IMR-90 (cell line): ENCODE measurements around the gene ARMH2.

Experiments
- CEBPB ChIP-seq: IDR thresholded peaks from 2 replicates; pipeline ENCODE4 v1.6.1; 2012; ENCODE audit warnings: low read depth, low read length, improper control_type of control experiment
- MAFK ChIP-seq: IDR thresholded peaks from 2 replicates; pipeline ENCODE4 v1.6.1; 2012; ENCODE audit warnings: low read depth, low read length, improper control_type of control experiment
- MAZ ChIP-seq: IDR thresholded peaks from 2 replicates; pipeline ENCODE4 v1.6.1; 2012; ENCODE audit warnings: low read depth, mild to moderate bottlenecking, low read length, improper control_type of control experiment, moderate library complexity, borderline replicate concordance
- POLR2A ChIP-seq: IDR thresholded peaks from 2 replicates; pipeline ENCODE4 v1.6.1; 2012; ENCODE audit warnings: mild to moderate bottlenecking, low read depth, low read length
- TF ChIP-seq, protein P1 (sequence below): conservative IDR thresholded peaks from 2 replicates; pipeline ENCODE4 v1.5.1; 2012; ENCODE audit warnings: mild to moderate bottlenecking, low read depth, low read length, improper control_type of control experiment

DNA sequence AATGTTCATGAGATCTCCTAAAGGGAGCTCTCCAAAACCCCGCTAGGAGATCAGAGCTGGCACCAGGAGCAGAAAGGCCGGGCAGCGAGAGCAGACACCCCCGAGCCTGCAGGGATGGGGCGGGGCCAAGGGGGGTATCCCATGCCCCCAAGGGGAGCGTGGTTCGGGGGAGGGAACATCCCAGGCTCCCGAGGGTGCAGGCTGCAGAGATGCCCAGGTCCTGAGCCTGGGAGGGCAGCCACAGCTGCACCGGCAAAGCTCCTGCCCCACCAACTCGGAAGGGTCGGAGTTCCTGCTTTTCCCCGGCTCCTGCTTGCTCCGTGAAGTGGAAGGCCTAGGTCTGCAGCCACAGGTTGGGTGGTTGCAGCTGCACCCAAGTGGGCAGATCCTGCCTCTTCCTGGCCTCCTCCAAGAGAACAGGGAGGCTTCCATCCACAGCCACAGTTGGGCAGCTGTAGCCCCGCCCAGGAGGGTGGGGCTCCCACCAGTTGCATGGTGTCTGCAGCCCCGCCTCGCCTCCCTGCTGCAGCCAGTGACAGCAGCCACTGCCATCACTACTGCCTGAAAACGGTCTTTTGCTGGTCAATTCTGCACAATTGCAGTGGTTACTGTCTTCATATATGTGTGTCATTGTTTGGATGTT lies 37.4 kb downstream of the ARMH2 start:
- TF ChIP-seq MAZ = no peak
- no peak for TF ChIP-seq POLR2A
- TF ChIP-seq CEBPB = no peak
- TF ChIP-seq, protein P1, sequence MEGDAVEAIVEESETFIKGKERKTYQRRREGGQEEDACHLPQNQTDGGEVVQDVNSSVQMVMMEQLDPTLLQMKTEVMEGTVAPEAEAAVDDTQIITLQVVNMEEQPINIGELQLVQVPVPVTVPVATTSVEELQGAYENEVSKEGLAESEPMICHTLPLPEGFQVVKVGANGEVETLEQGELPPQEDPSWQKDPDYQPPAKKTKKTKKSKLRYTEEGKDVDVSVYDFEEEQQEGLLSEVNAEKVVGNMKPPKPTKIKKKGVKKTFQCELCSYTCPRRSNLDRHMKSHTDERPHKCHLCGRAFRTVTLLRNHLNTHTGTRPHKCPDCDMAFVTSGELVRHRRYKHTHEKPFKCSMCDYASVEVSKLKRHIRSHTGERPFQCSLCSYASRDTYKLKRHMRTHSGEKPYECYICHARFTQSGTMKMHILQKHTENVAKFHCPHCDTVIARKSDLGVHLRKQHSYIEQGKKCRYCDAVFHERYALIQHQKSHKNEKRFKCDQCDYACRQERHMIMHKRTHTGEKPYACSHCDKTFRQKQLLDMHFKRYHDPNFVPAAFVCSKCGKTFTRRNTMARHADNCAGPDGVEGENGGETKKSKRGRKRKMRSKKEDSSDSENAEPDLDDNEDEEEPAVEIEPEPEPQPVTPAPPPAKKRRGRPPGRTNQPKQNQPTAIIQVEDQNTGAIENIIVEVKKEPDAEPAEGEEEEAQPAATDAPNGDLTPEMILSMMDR = no peak
- no peak for TF ChIP-seq MAFK
